Measurements from ENCODE around the gene FAM169A. TPM values are rescaled to one million over a fixed set of nuclear protein-coding genes. Genes with fewer than 3 reads are reported as not detected.

The FAM169A gene
- polyA plus RNA-seq, 2 of the 4 experiments (the other 2 are of a cell fraction): 7.9 to 18.3 TPM

- POLR2A ChIA-PET: no interaction called here
- CTCF ChIA-PET: interaction anchor here (0.7 to 1.2 kb wide), 2 partner anchors 10 to 219 kb away, joined by 3 to 4 read pairs; no protein-coding TSS in a partner anchor
- ATAC-seq: no peak
- no peak overlapping the region for H3K4me3 ChIP-seq
- H3K27ac ChIP-seq: no peak overlapping the region
- no peak for TF ChIP-seq ELK1 (IDR thresholded peaks at IDR 0.05; ENCODE audit: low read depth, low read length)
- TF ChIP-seq RARB (CRISPR knock-in tag; IDR thresholded peaks at IDR 0.05): no peak
- H3K9me3 ChIP-seq: peaks cover 10% of the 10 kb centered on the region
- 0 out of 3 replicates have a peak, but pooled peaks cover 3% of the 10 kb centered on the region for H3K4me1 ChIP-seq
- WGBS (ENCODE audit: missing lambda C conversion rate): 28% methylated on average over 2 of the region's 2 CpGs
- FAIRE-seq: no peak
- no peak for DNase-seq (ENCODE audit: low read depth in 1 of 2, low spot score in 1 of 2)
- no peak overlapping the region for H3K4me2 ChIP-seq
These were observed 26.7 kb upstream of the FAM169A start for GRCh38 chr5:74892921-74893320.

- FAIRE-seq (no peak), ATAC-seq (no peak), DNase-seq (ENCODE audit: low read depth in 1 of 2, low spot score in 1 of 2) (no peak)
- Histone ChIP-seq H3K27ac (no peak overlapping the region), H3K4me1 (no peaks in the 10 kb centered on the region), H3K4me3 (no peak overlapping the region), H3K9me3 (peaks cover 3% of the 10 kb centered on the region), H3K4me2 (no peak overlapping the region)
- 93% methylated on average over 2 of the region's 2 CpGs for WGBS (ENCODE audit: missing lambda C conversion rate)
- ChIA-PET POLR2A (no interaction called here), CTCF (interaction anchor here (0.6 to 1.2 kb wide), 3 partner anchors 27 to 217 kb away, joined by 3 to 4 read pairs (median 3); no protein-coding TSS in a partner anchor)
- TF ChIP-seq EHMT2 (IDR thresholded peaks at IDR 0.05; ENCODE audit: low read depth) (no peak), RAD21 (conservative IDR thresholded peaks at IDR 0.05 in 1 of 2, IDR thresholded peaks at IDR 0.05 in 1 of 2) (no peak), HMGXB4 (CRISPR knock-in tag; IDR thresholded peaks at IDR 0.05; ENCODE audit: borderline replicate concordance) (no peak), PHF8 (IDR thresholded peaks at IDR 0.05; ENCODE audit: borderline replicate concordance, low read depth) (no peak), KDM1A (IDR thresholded peaks at IDR 0.05; ENCODE audit: low read depth) (no peak), CBX8 (IDR thresholded peaks at IDR 0.05) (no peak), HOXB5 (CRISPR knock-in tag; IDR thresholded peaks at IDR 0.05) (no peak), BHLHE40 (IDR thresholded peaks at IDR 0.05; ENCODE audit: low read depth, low read length) (no peak), CHD4 (IDR thresholded peaks at IDR 0.05; ENCODE audit: borderline replicate concordance) (no peak), NPAS2 (CRISPR knock-in tag; IDR thresholded peaks at IDR 0.05; ENCODE audit: borderline replicate concordance) (no peak), MAX (IDR thresholded peaks at IDR 0.05) (no peak), ESRRA (IDR thresholded peaks at IDR 0.05; ENCODE audit: borderline replicate concordance, low read length) (no peak), FOXS1 (CRISPR knock-in tag; IDR thresholded peaks at IDR 0.05) (no peak), CHD2 (IDR thresholded peaks at IDR 0.05; ENCODE audit: low read length, partially characterized antibody) (no peak), RNF2 (IDR thresholded peaks at IDR 0.05; ENCODE audit: borderline replicate concordance, low read depth) (no peak), BCL3 (IDR thresholded peaks at IDR 0.05) (no peak), RFX5 (IDR thresholded peaks at IDR 0.05) (no peak), HOXB13 (CRISPR knock-in tag; IDR thresholded peaks at IDR 0.05; ENCODE audit: low read depth) (no peak), PBX3 (IDR thresholded peaks at IDR 0.05) (no peak)
These were observed 23.4 kb upstream of the FAM169A start for GRCh38 chr5:74889523-74890105.

Data from A549 (cell line).